Measurements from ENCODE around the gene TFF2.

- peak; percentile 27 for TF ChIP-seq CTCF (IDR thresholded peaks at IDR 0.05; ENCODE audit: low read length)
- no peak for TF ChIP-seq EZH2 (IDR thresholded peaks at IDR 0.05; ENCODE audit: borderline replicate concordance, low read length)
These were observed 9.5 kb upstream of the TFF2 start for GRCh38 chr21:42360317-42360716.

All from OCI-LY1 (cell line).